ENCODE results near the gene CBX2.

The CBX2 gene

DNA sequence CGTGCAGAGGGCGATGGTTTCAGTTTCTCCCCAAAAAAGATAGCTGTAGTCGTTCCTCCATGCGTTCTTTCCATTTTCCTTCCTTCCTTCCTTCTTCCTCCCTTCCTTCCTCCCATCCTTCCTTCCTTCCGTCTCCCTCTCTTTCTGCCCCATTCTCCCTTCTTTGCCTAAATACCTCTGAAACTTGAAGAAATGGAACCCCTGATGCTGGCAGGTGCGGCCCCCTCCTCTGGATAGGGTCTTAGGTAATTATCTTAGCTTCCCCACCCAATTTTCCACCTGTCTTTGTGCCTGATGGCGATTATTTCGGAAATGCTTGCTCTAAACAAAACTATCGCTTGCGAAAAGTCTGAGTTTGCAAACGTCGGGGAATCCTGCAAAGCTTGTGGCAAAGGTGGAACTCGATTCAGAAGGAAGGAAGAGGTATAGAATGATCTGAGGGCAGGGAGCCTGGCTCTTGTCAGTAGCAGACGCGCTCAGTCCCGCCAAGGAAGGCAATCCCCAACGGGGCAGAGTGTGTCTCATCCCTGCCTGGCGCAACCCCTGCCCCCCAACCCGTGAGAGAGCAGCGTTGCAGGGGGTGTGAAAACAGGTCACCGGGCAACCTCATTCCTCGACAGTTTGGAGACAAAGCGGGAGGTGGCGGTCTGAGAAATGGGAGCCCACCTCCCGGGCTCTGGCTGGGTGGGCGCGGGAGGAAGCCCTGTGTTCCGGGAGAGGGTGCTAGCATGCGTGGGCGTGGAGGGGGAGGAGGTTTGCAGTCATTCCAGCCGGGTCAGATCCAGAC, 21.8 kb downstream of the CBX2 start:
- no peak for DNase-seq (ENCODE audit: low read depth, low spot score)

DNA sequence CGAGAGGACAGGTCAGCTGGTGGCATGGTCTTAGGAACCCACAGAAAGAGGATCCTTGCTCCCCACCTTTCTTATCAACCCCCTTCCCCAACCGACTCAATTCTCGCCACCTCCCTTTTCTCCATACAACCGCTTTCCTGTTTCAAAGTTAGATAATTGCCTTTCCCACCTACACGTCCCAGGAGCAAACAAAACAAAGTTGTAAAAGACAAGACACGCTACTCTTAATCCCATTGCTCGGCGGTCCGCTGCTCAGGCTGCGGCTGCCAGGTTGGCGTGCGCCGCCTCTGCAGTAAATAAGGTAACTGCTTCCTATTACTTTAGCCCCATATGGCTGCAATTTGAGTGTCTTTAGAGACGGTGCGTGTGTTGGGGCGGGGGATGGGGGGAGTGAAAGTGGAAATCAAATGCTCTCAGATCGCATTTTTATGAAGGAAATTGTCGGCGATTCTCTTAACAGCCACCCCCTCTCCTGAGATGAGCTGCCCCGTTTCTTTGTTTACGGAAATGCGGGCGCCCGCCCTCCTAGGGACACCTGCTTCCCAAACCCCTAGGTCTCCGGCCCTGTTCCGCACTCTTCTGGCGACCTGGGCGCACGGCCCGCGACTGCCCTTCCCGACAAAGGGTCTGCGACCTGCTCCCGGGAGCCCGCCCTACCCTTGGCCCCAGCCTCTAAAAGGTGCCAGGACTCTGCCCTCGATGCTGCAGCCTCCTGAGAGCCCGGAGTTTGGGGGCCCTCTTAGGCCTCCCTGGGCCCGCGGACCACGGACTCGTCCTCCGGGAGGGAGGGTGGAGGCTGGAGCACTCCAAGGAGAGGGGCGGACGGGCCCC, 22.6 kb downstream of the CBX2 start:
- no peak for DNase-seq (ENCODE audit: low read depth, low spot score)

DNA sequence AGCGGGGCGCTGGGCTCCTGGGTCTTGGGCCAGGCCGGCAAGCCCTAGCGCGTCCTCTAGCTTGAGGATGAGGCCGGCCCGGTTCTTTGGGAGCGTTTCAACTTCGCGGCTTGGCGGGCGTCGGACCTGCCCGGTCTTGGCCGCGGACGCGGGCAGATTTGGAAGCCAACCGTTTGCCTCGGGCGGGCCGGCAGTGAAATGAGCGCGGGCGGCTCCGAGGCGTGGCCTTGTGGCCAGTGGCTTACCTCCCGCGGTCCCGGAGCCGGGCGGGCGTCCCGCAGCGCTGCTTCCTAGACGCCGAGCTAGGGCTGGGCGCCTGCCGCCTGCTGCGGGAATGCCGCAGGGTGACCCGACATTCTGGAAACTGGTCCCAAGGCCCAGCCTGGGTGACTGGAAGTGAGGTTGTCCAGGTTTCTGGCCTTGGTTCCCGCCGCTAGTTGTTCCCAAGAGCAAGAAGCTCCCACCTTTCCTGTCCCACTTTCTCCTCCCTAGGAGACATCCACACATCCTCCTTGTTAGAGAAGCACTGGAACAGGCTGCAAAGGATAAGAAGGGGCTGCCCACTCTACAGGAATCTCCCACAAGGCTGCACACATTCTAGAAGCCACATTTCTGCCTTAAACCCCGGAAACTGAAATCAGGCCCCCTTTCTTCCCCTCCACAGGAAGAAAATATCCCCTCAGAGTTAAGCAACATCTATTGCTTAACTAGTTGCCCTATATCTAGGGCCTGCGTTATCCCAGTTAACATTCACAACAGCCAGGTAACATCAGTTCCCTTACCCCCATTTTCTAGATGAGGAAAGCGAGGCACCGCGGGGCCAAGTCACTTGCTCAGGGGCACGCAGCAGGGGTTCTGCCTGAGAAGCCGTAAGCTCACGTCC, 23.4 kb downstream of the CBX2 start:
- DNase-seq (ENCODE audit: low read depth, low spot score), result no peak

- no peak for DNase-seq (ENCODE audit: low read depth, low spot score)
These were observed 24.2 kb downstream of the CBX2 start for GRCh38 chr17:79802039-79802735.

- DNase-seq (ENCODE audit: low read depth, low spot score), result no peak
These were observed 24.9 kb downstream of the CBX2 start for GRCh38 chr17:79802736-79803420.

DNA sequence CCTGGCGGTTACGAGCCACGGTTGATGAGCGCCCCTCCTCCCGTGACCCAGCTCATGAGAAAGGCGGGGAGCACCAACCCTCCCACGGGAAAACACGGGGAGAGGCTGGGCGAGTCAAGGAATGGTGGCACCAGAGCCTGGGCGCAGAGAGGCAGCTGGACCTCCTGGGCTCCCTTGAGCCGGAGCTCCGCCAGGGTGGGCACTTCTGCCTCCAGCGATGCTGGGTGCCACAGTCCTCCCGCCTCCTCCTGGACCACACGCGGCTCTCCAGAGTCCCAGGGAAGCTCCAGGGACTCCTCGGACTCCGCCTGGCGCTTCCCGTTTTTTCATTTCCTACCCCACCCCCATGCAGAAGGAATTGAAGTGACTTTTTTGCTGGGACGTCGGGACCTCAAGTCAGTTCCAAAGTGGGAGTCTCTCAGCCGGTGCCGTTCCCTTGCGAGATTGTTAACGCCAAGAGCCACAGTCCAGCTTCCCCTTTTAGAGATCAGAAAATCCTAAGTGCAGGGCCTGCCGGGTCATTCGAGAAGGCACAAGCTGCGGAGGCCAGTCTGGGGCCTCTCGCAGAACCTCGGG, 25.6 kb downstream of the CBX2 start:
- no peak for DNase-seq (ENCODE audit: low read depth, low spot score)

GRCh38 chr17:79803997-79804855, 26.3 kb downstream of the CBX2 start:
- no peak for DNase-seq (ENCODE audit: low read depth, low spot score)

- DNase-seq (ENCODE audit: low read depth, low spot score), result no peak
These were observed 27.1 kb downstream of the CBX2 start for GRCh38 chr17:79804856-79805696.

DNA sequence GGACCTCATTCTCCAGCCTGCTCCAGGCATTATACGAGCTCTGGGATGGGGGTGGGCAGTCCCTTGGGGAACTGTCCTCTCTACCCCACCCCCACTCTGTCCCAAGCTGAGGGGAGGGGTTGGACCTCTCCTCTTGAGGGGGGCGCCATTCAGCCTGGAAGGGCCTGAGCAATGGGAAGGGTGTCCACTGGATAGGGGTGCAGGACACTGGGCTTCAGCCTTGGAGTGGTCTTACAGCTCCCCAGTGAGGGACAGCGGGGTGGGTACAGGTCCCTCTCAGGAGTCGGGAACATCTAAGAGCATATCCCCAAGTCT, 28.5 kb downstream of the CBX2 start:
- DNase-seq (ENCODE audit: low read depth, low spot score), result no peak

DNA sequence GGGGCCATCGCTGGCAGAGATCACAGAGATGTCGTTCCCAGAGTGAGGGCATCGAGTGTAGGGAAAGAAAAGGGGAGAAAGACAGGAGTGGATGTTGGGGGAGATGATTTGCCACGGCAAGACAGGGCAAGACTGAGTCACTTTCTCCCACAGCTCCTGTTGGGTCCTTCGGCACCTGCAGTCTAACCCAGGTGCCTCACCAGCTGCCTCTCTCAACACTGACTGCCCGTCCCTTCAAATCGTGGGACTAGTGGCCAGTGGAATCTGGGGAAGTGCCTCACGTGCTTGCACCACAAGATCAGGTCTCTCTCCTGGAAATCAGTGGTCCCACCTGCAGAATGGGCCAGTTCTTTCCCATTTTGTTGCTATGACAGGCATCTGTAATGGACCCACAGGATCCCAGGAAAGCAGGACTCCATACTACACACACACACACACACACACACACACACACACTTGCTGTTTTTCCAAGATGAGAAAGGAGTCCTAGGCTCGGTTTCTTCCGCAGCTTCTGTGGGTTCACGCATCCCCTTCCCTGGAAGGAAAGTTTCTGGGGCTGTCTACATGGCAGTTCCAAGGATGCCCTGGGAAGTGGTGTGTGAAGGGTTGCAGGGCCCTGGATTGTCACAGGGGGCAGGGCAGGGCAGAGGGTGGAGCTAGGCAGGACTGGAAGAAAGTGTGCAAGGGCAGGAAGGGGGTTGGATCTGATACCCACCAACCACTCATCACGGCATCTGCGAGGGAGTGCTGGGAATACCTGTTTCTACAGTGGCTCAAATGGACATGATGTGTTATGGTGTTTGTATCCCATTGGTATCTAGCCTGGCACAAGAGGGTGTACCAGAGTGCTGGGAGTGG, 29.1 kb downstream of the CBX2 start:
- no peak for DNase-seq (ENCODE audit: low read depth, low spot score)

GRCh38 chr17:79808763-79809529, 31.0 kb downstream of the CBX2 start:
- no peak for DNase-seq (ENCODE audit: low read depth, low spot score)

DNA sequence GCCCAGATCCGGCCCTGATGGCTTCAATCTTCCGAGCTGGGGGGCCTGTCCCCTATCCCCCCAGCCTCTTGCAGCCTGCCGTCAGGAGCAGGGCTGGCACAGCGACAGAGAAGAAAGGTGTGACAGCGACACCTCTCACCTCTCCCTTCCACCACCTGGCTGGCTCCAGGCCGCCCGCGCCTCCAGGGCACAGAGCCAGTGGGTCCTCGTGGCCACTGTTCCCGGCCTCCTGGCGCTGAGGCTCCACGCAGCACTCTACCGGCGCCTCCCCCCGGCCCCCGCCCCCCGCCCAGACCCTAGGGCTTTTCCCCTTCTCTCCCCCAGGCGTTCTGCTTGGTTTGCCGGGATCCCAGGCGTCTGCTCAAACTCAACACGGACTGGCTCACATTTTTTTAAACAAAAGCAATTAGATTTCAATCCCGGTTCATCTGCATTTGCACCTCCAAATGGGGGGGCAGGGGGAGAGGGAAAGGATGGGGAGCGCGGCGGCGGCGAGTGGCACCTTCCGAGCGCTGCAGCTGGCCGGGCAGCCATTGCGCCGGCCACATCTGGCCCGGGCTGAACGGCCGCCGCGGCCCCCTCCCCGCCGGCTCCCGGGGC, 31.7 kb downstream of the CBX2 start:
- no peak for DNase-seq (ENCODE audit: low read depth, low spot score)

DNA sequence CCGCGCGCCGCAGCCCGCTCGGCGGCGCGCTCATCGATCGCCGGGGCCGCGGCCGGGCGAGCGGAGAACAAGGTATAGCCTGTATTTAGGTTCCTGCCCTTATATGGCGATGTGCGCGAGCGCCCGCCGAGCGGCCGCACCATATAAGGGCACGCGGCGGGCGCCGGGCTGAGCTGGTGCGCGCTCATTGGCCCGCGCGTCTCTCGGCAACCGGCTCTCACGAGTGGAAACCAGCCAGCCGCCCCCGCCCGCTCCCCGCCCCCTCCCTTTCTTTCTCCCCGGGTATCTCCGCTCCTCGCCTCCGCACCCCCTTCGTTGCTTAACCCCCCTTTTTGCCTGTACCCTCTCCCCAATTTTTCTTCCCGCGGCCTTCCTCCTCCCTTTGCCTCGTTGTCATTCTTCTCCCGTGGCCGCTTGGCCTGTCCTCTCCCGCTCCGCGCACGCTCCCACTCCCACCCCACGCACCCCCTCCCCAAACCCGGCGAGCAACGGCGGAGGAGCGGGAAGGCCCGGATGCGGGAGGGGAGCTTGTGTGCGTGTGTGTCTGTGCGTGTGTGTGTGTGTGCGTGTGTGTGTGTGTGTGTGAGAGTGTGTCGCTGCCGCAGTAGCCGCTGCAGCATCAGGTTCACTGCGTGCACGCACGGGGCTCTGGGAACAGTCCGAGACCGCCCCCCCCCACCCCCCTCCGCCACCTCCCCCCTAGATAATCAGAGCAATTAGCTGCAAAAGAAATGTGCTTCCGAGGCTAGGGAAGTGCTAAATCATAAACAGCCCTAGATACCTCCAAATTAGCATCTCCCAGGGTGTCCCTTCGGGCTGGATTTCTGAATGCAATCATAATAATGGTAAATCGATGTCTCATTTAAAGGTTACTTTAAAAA, 32.4 kb downstream of the CBX2 start:
- DNase-seq (ENCODE audit: low read depth, low spot score), result no peak

DNA sequence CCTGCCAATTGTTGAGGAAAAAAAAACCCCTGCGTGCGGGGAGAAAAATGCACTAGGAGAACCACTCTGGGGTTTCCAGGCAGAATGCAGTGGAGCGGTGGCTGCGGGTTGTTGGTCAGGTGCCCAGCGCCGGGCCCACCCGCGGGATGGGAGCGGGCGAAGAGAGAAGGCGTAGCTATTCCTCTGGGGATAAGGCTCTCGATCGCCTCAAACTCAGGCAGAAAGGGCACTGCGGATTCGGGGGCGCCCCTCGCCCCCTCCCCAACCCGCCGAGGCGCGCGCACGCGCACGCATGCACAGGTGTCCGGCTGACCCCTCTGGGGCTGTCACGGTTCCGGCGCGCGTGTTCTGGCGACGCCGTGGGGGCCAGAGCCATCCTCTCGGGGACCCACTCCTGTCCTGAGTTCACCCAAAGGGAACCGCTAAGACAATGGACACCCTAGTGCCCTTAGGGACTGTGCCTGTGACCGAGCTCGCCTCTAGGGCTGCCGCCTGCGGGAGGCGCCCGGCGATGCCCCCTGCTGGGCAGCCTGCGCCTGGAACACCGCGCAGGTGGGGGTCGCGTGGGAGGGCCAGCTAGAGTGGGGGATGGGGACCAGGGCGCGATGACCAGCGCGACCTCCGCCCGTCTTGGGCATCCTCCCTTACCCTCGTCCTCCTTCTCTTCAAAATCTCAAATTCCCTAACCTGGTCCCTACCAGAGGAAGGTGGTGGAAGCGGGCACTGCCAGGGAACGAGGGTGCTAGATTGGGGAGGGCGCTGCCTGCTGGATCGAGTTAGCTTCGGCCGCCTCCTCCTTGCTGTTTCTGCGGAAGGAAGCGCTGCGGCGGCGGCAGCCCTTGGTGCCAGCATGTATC, 33.3 kb downstream of the CBX2 start:
- no peak for DNase-seq (ENCODE audit: low read depth, low spot score)
